NCI-H2171 (cell line): ENCODE measurements around the gene DERL3.

Experiments used
- DNase-seq: peaks from one replicate; lab custom pipeline; 2025; lab: John Stamatoyannopoulos, UW

The DERL3 gene

DNA sequence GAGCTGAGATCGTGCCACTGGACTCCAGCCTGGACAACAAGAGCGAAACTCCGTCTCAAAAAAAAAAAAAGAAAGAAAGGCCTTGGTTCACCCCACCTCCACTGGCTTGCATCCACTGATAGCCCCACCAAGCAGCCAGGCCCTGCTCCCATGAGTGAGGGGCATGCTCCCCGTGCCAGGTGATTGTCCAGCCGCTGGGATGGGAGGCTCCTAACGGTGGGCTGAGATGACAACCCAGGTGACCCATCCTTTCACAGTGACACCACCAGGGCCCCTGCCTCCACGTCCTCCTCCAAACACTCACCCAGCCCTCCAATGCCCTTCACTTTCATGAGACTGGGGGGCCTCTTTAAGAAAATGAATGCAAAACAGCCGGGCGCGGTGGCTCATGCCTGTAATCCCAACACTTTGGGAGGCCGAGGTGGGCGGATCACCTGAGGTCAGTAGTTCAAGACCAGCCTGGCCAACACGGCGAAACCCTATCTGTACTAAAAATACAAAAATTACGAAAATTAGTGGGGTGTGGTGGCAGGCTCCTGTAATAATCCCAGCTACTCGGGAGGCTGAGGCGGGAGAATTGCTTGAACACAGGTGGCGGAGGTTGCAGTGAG, 8.6 kb upstream of the DERL3 start:
- DNase-seq, result no peak

DNA sequence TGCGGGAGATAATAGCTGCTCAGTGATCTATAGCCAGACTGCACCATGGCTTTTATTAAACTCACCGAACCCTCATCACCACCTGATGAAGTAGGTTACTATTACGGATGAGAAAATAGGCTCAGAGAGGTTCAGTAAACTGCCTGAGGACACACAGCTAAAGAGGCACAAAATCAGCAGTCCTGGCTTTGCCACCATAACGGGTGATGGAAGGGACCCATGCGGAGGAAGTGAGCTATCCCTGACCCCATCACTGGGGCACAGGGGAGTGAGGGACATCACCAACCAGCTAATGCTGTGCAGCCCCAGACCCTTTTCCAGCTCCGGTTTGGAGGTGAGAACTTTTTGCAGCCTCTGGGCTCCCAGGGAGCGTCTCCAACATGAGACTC, 7.3 kb upstream of the DERL3 start:
- no peak for DNase-seq

DNA sequence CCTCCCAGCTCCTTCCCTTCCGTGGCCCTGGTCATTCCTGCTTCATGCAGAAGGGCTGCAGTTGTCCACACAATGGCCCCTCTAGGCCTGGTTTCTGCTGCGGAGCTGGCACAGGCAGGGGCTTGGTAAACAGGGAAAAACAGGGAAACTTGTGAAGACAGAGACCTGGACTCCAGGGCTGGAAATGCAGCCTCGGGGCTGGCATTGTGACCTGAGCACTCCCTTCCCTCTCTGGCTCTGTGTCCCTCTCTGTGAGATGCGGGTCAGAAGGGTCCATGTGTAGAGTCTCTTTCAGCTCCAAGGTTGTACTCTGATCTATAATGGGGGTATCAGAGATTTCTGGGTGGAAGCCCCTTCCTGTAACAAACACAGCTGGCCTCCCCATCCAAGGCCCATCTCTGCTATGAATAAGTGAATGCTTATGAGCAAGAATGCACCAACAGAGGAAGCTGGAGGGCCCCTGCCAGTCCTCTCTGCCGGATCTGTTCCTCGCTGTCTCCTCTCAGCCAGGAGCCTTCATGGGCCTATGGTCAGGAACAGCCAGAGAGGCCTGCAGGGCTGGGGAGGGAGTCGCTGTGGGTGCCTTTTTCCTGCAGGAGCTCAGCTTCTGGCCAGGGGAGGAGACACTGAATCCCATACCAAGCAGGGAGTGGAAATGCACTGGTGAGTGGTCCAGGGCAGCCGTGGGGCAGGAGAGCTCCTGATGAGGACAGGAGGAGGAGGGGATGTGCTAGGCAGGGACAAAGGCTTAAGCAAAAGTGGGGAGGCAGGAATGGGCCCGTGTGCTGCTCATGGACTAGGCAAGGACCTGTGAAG, 6.7 kb upstream of the DERL3 start:
- no peak for DNase-seq

GRCh38 chr22:23844739-23845202, 6.0 kb upstream of the DERL3 start:
- no peak for DNase-seq

DNA sequence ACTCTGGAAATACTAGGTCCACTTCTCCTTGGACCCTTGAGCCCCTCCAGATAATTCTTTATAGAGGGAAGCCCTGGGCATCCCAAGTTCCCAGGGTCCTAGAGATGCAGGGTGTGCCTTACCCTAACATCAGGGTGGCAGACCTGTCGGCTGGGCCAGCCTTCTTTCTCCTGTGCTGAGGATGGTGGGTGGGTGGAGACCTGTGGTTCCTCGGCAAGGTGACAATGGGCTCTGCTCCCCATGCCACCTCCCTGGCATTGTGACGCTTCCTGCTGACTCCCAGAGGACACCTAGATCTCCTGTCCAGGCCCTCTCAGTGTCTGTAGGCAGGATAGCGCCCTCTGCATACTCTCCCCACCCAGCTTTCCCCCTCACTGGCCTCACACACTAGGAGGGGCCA, 3.8 kb upstream of the DERL3 start:
- no peak for DNase-seq

DNA sequence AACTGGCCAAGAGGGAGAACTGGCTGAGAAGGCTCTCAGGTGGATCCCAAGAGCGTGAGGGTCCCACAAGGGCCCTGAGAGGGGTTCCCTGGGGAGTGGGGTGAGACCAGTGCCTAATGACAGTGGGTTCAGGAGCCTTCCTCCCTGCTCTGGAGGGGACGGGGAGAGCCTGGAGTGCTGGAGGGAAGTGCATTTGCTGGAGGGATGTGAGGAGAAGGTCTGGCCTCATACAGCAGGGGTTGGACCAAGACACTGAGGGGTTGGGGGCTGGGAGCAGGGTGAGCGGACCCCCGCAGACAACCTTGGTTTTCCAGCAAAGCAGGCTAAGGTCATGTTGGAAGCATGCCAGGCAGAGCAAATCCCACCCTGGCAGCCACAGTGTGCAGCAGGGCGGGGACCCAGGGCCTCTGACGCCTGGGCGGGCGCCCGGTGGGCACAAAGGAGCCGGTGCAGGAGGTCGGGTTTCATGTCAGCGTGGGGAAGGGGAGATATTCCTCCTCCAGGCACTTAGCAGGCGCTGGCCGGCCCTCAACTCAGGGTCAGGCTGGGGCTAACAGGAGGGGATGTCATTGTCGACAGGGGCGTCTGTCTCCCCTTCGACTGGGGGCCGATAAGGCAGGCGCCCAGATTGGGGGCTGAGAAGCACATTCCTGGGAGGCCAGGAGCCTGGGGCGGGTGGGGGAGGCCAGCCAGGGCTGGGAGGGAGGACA, 3.1 kb upstream of the DERL3 start:
- DNase-seq, result no peak

GRCh38 chr22:23841292-23841691, 2.5 kb upstream of the DERL3 start:
- no peak for DNase-seq

GRCh38 chr22:23840026-23840425, 1.2 kb upstream of the DERL3 start:
- no peak for DNase-seq

- no peak for DNase-seq
These were observed 710 bp downstream of the DERL3 start for GRCh38 chr22:23837911-23838680.

DNA sequence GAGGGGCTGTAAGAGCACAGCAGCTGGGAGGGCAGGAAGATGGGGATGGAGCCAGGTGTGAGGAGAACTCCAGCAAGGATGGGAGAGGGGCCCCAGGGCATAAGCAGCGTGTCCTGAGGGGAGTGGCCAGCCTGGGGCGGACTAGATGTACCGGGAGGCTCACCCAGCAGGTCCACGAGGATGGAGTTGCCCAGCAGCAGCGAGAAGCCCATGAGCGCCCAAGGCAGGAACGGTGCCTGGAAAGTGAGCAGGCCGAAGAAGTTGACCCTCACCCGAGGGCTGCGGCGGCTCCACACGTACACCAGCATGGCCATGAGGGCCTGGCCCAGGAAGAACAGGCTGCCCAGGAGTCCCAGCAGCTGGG, 1.3 kb downstream of the DERL3 start:
- DNase-seq, result no peak

GRCh38 chr22:23836692-23837495, 1.9 kb downstream of the DERL3 start:
- DNase-seq, result no peak

- no peak for DNase-seq
These were observed 2.5 kb downstream of the DERL3 start for GRCh38 chr22:23836281-23836680.

DNA sequence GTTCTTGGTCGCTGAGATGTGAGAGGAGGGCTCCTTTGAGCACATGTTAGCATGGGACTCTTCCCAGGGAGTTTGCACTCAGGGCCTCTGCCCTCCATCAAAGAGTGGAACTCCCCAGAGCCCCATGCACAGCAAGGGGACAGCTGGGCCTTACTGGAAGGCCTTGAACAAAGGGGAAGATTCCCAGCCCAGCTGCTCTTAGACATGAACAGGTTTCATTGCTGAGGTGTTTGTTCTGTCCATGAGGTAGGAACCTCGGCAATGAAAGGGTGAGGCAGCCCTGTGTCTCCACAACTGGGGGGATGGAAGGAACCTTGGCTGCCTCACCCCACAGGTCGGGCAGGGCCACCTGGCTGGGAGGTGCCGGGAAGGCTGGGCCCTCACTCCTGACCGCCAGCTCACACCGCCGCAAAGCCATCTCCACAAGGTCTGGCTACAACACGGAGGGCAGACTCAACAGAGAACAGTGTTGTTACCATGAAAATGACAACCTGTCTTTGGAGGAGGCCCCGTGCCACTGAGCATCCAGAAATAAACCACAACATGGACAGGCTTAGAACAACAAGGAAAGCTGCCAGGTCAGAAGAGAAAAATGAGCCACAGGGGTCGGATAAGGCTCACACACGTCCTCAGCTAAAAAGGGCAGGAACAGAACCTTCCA, 3.2 kb downstream of the DERL3 start:
- DNase-seq, result no peak

DNA sequence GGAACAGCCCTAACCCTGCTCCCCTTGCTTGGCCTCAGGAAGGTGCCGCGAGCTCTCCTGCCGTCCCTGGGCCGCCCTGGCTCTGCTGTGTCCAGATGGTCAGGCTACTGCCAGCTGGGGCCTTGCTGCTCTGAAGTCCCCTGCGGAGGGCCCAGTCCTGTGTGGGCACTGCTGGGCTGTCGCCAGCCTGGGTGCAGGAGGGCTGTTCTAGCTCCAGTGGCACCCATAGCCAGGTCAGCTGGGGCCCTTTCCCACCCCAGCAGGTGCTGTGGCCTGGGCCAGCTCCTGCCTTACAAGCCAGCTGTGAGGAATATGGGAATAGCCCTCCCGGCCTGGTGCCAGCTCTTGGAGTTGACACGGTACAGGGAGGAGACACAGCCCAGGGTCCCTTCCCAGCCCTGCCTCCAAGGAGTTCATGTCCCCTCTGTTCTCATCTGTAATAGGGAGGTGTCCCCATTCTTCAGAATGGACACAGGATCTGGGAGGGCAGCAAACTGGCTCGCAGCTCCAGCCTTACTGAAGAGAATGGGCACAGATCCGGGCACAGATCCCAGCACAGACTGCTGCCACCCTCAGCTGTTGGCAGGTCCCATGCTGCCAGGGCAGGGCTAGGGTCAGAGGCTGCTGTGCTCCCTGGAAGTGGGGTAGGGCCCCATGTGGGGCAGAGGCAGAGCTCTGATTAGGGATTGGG, 3.9 kb downstream of the DERL3 start:
- DNase-seq, result no peak

GRCh38 chr22:23834406-23834792, 4.4 kb downstream of the DERL3 start:
- DNase-seq, result no peak

DNA sequence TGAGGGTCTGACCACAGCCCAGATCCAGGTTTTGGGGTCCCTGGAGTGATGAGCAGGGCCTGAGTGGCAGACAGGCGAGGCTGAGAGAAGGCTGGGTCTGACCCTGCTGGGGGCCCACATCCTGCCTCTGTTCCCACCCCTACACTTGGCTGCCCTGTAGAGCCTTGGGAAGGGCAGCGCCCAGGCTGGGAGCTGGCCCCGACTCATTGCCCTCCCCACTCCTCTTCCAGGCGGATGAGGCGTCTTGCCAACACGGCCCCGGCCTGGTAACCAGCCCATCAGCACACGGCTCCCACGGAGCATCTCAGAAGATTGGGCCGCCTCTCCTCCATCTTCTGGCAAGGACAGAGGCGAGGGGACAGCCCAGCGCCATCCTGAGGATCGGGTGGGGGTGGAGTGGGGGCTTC, 4.9 kb downstream of the DERL3 start:
- no peak for DNase-seq

DNA sequence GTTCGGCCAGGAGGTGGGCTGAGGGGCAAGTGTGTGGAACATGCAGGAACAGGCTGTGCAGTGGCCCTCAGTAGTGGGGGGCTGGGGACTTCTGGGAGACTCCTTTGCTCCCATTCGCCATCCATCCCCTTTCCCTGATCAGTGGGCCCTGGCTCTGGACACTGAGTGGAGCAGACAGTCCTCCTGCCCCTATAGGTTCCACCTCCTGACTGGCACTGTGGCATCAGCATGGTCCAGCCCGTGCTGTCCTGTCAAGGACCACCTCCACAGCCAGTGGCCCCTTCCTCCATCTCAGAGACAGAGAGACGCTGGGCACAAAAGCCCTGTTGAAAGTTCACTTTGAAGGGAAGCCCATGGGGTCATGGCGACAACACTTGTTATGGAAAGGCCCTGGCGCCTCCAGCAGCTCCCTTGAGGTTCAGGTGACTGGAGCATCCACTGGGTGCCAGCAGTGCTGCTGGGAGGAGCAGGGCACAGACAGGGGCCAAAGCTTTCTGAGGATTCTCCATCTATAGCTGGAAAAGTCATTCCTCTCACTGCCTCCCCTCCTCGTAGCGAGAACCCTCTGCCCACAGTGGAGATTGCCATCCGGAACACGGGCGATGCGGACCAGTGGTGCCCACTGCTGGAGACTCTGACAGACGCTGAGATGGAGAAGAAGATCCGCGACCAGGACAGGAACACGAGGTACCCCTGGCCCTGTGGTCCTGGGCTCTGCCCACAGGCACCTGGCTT, 5.6 kb downstream of the DERL3 start:
- no peak for DNase-seq

DNA sequence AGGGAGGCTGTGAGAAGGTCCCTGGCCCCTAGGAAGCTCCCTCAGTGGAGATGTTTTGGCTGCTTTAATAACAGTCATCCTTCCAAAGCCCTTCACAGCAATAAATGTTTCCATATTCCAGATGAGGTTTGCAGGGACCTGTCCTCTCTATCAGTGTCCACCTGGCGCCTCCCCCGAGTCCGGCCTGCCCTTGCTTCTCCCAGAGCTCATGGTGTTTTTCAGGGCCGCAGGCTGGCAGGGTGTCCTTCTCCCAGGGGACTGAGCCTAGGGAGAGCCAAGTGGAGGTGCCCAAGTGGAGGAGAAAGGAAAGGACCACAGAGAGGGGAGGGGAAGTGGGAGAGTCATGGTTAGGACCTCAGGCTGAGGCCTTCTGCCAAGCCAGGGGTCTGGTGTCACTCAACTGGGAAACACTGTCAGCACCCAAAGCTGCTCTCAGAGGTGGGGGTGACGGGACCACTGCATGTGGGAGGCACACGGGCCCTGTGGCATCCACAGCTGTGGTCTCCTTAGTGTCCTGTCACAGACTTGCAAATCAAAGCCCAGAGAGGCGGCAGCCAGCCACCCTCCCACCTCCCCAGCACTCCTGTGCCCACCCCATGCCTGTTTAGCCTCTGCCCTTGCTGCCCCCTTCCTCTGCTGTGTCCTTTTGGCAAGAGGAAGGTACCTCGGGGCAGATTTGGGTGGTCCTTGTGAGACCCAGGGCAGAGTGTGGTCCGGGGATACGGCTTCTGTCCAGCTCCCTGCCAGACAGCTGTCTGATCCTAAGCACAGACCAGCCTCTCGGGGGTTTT, 6.4 kb downstream of the DERL3 start:
- no peak for DNase-seq

DNA sequence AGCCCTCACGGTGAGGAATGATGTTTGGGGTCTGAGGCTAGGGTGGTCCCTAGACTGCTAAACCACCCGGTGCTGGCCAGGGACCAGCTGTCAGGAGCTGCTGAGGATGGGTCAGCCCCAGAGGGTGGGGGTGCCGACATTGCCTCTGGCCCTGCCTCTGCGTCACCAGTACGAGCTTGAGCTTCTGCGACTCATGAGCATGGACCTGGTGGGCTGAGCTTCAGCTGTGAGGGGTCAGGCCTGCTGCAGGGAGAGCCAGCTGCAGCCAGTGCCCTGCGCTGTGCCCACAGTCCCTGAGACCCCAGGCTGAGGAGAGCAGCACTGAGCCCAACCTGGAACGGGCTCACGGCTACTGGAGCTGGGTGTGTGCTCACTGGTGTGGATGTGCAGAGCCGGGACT, 7.0 kb downstream of the DERL3 start:
- DNase-seq, result no peak
